Endothelial cell (in vitro differentiated cells): ENCODE results near the gene NDN. TPM values are rescaled to one million over a fixed set of nuclear protein-coding genes. Genes with fewer than 3 reads are reported as not detected.

ENCODE experiments used
- DNase-seq: peaks from one replicate; pipeline ENCODE4 v3.0.0; 2021; ENCODE audit warnings: low spot score
- H3K27ac Mint-ChIP-seq: one replicate; pipeline ENCODE4 v1.8.0; 2021; ENCODE audit warnings: mixed read lengths, inconsistent platforms; ENCODE audit not compliant: unreplicated experiment
- H3K27me3 Mint-ChIP-seq: one replicate; pipeline ENCODE4 v1.8.0; 2021; ENCODE audit warnings: mild to moderate bottlenecking, moderate library complexity, mixed read lengths, inconsistent platforms; ENCODE audit not compliant: unreplicated experiment
- H3K36me3 Mint-ChIP-seq: one replicate; pipeline ENCODE4 v1.8.0; 2021; ENCODE audit warnings: mild to moderate bottlenecking, low read depth, mixed read lengths, inconsistent platforms; ENCODE audit not compliant: unreplicated experiment
- H3K4me1 Mint-ChIP-seq: one replicate; pipeline ENCODE4 v1.8.0; 2021; ENCODE audit warnings: mild to moderate bottlenecking, mixed read lengths, inconsistent platforms; ENCODE audit not compliant: unreplicated experiment
- H3K4me3 Mint-ChIP-seq: one replicate; pipeline ENCODE4 v1.8.0; 2021; ENCODE audit warnings: mild to moderate bottlenecking, mixed read lengths, inconsistent platforms; ENCODE audit not compliant: unreplicated experiment
- H3K9me3 Mint-ChIP-seq: one replicate; pipeline ENCODE4 v1.8.0; 2021; ENCODE audit warnings: mixed read lengths, inconsistent platforms; ENCODE audit not compliant: unreplicated experiment
- CTCF ChIP-seq: fragments of 200-600 bp; sonication (generic); IDR thresholded peaks from one replicate; pipeline ENCODE4 v1.5.0; 2021; ENCODE audit warnings: antibody characterized with exemption; ENCODE audit not compliant: unreplicated experiment
- total RNA-seq: library from RNA; stranded (reverse); fragmentation: NEBNext Ultra II Directional; extraction: Animal tissue kit (Norgen Biotek cat#: 25700); gene quantifications from one replicate; pipeline ENCODE4 v1.2.1, GENCODE V29; 2021; ENCODE audit not compliant: unreplicated experiment

The NDN gene
- total RNA-seq, 1 donor from 2014 or later, result 54.7 TPM

GRCh38 chr15:23671481-23671880, 15.6 kb downstream of the NDN start:
- Mint-ChIP-seq H3K36me3 (no peaks in the 10 kb centered on the region), H3K27me3 (no peaks in the 10 kb centered on the region), H3K4me3 (no peak overlapping the region), H3K27ac (no peak overlapping the region), H3K4me1 (no peaks in the 10 kb centered on the region), H3K9me3 (no peaks in the 10 kb centered on the region)
- DNase-seq, result no peak
- no peak for TF ChIP-seq CTCF

GRCh38 chr15:23670970-23671369, 16.1 kb downstream of the NDN start:
- H3K36me3 Mint-ChIP-seq, result no peaks in the 10 kb centered on the region
- H3K27ac Mint-ChIP-seq, result no peak overlapping the region
- no peaks in the 10 kb centered on the region for H3K4me1 Mint-ChIP-seq

GRCh38 chr15:23663232-23663631, 23.9 kb downstream of the NDN start:
- no peaks in the 10 kb centered on the region for H3K36me3 Mint-ChIP-seq
- no peaks in the 10 kb centered on the region for H3K4me1 Mint-ChIP-seq
- H3K27me3 Mint-ChIP-seq, result peaks cover 2% of the 10 kb centered on the region
- DNase-seq, result no peak
- TF ChIP-seq CTCF, result no peak
- no peak overlapping the region for H3K27ac Mint-ChIP-seq
- no peak overlapping the region for H3K4me3 Mint-ChIP-seq
- H3K9me3 Mint-ChIP-seq, result no peaks in the 10 kb centered on the region

More at GRCh38 chr15:23670970-23671369, 16.1 kb downstream of the NDN start:
- H3K4me3 Mint-ChIP-seq, result no peak overlapping the region
- TF ChIP-seq CTCF, result no peak
- H3K9me3 Mint-ChIP-seq, result no peaks in the 10 kb centered on the region
- H3K27me3 Mint-ChIP-seq, result no peaks in the 10 kb centered on the region
- no peak for DNase-seq

GRCh38 chr15:23648920-23649515, 38.1 kb downstream of the NDN start:
- peak; percentile 60 for DNase-seq
- Mint-ChIP-seq H3K27me3 (peaks cover 1% of the 10 kb centered on the region), H3K4me1 (peaks cover 6% of the 10 kb centered on the region), H3K4me3 (no peak overlapping the region), H3K36me3 (peaks cover 5% of the 10 kb centered on the region), H3K27ac (no peak overlapping the region), H3K9me3 (peaks cover 7% of the 10 kb centered on the region)
- peak; percentile 65 for TF ChIP-seq CTCF

GRCh38 chr15:23647421-23648370, 39.4 kb downstream of the NDN start, which contains the start of gene MAGEL2:
MAGEL2 (minus strand) TSS chr15:23647867; CDS start chr15:23647742, 125 bp downstream.
- no peak for TF ChIP-seq CTCF
- Mint-ChIP-seq H3K27me3 (peaks cover 1% of the 10 kb centered on the region), H3K27ac (no peak within 1 kb of the TSS), H3K4me1 (peaks cover 6% of the 10 kb centered on the region), H3K9me3 (peaks cover 7% of the 10 kb centered on the region), H3K4me3 (peak within 1 kb of the TSS; percentile 85), H3K36me3 (peaks cover 5% of the 10 kb centered on the region)
- DNase-seq, result peak; percentile 48
